ENCODE data around the gene PTAFR. TPM values are rescaled to one million over a fixed set of nuclear protein-coding genes. Genes with fewer than 3 reads are reported as not detected.

PTAFR gene
- total RNA-seq, 1 donor from 2014 or later = 0.48 TPM

GRCh38 chr1:28099050-28099769, 77.3 kb downstream of the PTAFR start:
- TF ChIP-seq CTCF (conservative IDR thresholded peaks at IDR 0.05) = no peak
- Mint-ChIP-seq H3K36me3 (no peaks in the 10 kb centered on the region), H3K27ac (no peak overlapping the region), H3K27me3 (peaks cover 11% of the 10 kb centered on the region), H3K4me1 (ENCODE audit: unreplicated experiment) (peaks cover under 1% of the 10 kb centered on the region), H3K9me3 (no peaks in the 10 kb centered on the region), H3K4me3 (no peak overlapping the region)
- peak; percentile 25 for DNase-seq (ENCODE audit: extremely low spot score, unreplicated experiment)

Other genes with a start within 250 kb of the PTAFR start
- 3.2 and 3.6 TPM in 2 replicates for gene SMPDL3B, start 241.7 kb downstream of the PTAFR start, total RNA-seq (ENCODE audit: low replicate concordance)
- 8.0 and 12.6 TPM in 2 replicates for gene XKR8, start 216.7 kb downstream of the PTAFR start, total RNA-seq (ENCODE audit: low replicate concordance)
- 26.6 and 35.4 TPM in 2 replicates for gene EYA3, start 88.1 kb downstream of the PTAFR start, total RNA-seq (ENCODE audit: low replicate concordance)
- 60.3 and 90.2 TPM in 2 replicates for gene DNAJC8, start 56.3 kb upstream of the PTAFR start, total RNA-seq (ENCODE audit: low replicate concordance)
- gene ATP5IF1, start 59.4 kb upstream of the PTAFR start, total RNA-seq (ENCODE audit: low replicate concordance) = 143 and 144 TPM in 2 replicates
- gene SESN2, start 82.8 kb upstream of the PTAFR start, total RNA-seq (ENCODE audit: low replicate concordance) = 21.5 and 40.2 TPM in 2 replicates
- 12.4 and 17.8 TPM in 2 replicates for gene MED18, start 152.3 kb upstream of the PTAFR start, total RNA-seq (ENCODE audit: low replicate concordance)
- 40.3 and 50.3 TPM in 2 replicates for gene PHACTR4, start 193.1 kb upstream of the PTAFR start, total RNA-seq (ENCODE audit: low replicate concordance)

All from type B pancreatic cell (in vitro differentiated cells).